GM18507 (cell line): Measurements from ENCODE around the gene CNPY2.
"Not testable (repeated sequence)": the region's sequence is repeated elsewhere in the genome, so short reads cannot be mapped to it uniquely, and the experiment has no call there.

Experiments used
- DNase-seq: peaks from one replicate; pipeline ENCODE4 v3.0.0; 2011; ENCODE audit warnings: low read depth; ENCODE audit not compliant: insufficient read length; ENCODE audit errors: extremely low spot score
- FAIRE-seq: peaks from 2 replicates; lab custom pipeline; 2011; peaks lifted over from hg19 to GRCh38; lab: Jason Lieb, UNC

Gene CNPY2

GRCh38 chr12:56335527-56335926, 19.7 kb upstream of the CNPY2 start:
- FAIRE-seq, result not testable (repeated sequence)

GRCh38 chr12:56334490-56334793, 18.7 kb upstream of the CNPY2 start:
- no peak for FAIRE-seq

More at GRCh38 chr12:56335527-56335926, 19.7 kb upstream of the CNPY2 start:
- DNase-seq, result not testable (repeated sequence)

GRCh38 chr12:56333679-56334489, 18.1 kb upstream of the CNPY2 start, which contains the start of gene PAN2:
Gene PAN2, minus strand, starts transcription at chr12:56334000. Its CDS starts 906 bp downstream, at chr12:56333094.
- DNase-seq (peak; percentile 91), FAIRE-seq (peak; percentile 95)

More at GRCh38 chr12:56334490-56334793, 18.7 kb upstream of the CNPY2 start:
- no peak for DNase-seq

- DNase-seq (no peak), FAIRE-seq (no peak)
These were observed 17.4 kb upstream of the CNPY2 start for GRCh38 chr12:56333197-56333678.

GRCh38 chr12:56332512-56333196, 16.9 kb upstream of the CNPY2 start:
- FAIRE-seq, result no peak
- no peak for DNase-seq

GRCh38 chr12:56330936-56331490, 15.2 kb upstream of the CNPY2 start:
- FAIRE-seq, result no peak
- no peak for DNase-seq

GRCh38 chr12:56326533-56326932, 10.7 kb upstream of the CNPY2 start:
- DNase-seq (no peak), FAIRE-seq (no peak)

- DNase-seq, result no peak
- no peak for FAIRE-seq
These were observed 10.3 kb upstream of the CNPY2 start for GRCh38 chr12:56326126-56326525.

- no peak for DNase-seq
These were observed 8.4 kb upstream of the CNPY2 start for GRCh38 chr12:56324206-56324605.

GRCh38 chr12:56321610-56322009, 5.8 kb upstream of the CNPY2 start:
- not testable (repeated sequence) for FAIRE-seq, DNase-seq

More at GRCh38 chr12:56324206-56324605, 8.4 kb upstream of the CNPY2 start:
- no peak for FAIRE-seq

- FAIRE-seq (no peak), DNase-seq (no peak)
These were observed 5.2 kb upstream of the CNPY2 start for GRCh38 chr12:56321027-56321426.

- DNase-seq, result no peak
- no peak for FAIRE-seq
These were observed 1.9 kb upstream of the CNPY2 start for GRCh38 chr12:56317675-56318074.

GRCh38 chr12:56315249-56315621, 553 bp downstream of the CNPY2 start:
- no peak for DNase-seq
- FAIRE-seq, result no peak

GRCh38 chr12:56311003-56311402, 4.8 kb downstream of the CNPY2 start:
- no peak for FAIRE-seq
- DNase-seq, result no peak

GRCh38 chr12:56308714-56309113, 7.1 kb downstream of the CNPY2 start:
- DNase-seq (no peak), FAIRE-seq (no peak)

- DNase-seq (no peak), FAIRE-seq (no peak)
These were observed 8.4 kb downstream of the CNPY2 start for GRCh38 chr12:56307221-56307965.

- FAIRE-seq, result no peak
These were observed 10.8 kb downstream of the CNPY2 start for GRCh38 chr12:56304872-56305590.

GRCh38 chr12:56304276-56304675, 11.5 kb downstream of the CNPY2 start:
- FAIRE-seq, result no peak

More at GRCh38 chr12:56304872-56305590, 10.8 kb downstream of the CNPY2 start:
- no peak for DNase-seq

More at GRCh38 chr12:56304276-56304675, 11.5 kb downstream of the CNPY2 start:
- no peak for DNase-seq
